GM12878 (cell line): ENCODE measurements around the gene AMBRA1. TPM values are rescaled to one million over a fixed set of nuclear protein-coding genes. Genes with fewer than 3 reads are reported as not detected.

Experiments used
- EP300 ChIP-seq, 2 experiments: fragments of 150-350 bp in 1 of 2; IDR thresholded peaks; 2 replicates each; pipeline ENCODE4 v1.6.1; 2011 to 2012; ENCODE audit warnings: low read depth in 2 of 2, low read length in 2 of 2, borderline replicate concordance in 1 of 2, improper control_type of control experiment in 1 of 2, inconsistent platforms in 1 of 2; ENCODE audit not compliant: control insufficient read depth in 1 of 2
- GABPA ChIP-seq: IDR thresholded peaks from 2 replicates; pipeline ENCODE4 v1.6.1; 2014; ENCODE audit warnings: antibody characterized with exemption, low read depth, mild to moderate bottlenecking, inconsistent platforms
- IKZF2 ChIP-seq, 2 experiments: fragments of 450-650 bp; IDR thresholded peaks; 2 replicates each; pipeline ENCODE4 v1.6.1; 2017; ENCODE audit warnings: mild to moderate bottlenecking in 2 of 2, moderate library complexity in 2 of 2
- LARP7 ChIP-seq: fragments of 450-650 bp; IDR thresholded peaks from 2 replicates; pipeline ENCODE4 v1.6.1; 2017; ENCODE audit warnings: mild to moderate bottlenecking
- MEF2B ChIP-seq: fragments of 450-650 bp; IDR thresholded peaks from 2 replicates; pipeline ENCODE4 v1.6.1; 2018; ENCODE audit warnings: mild to moderate bottlenecking, moderate library complexity; ENCODE audit not compliant: partially characterized antibody, poor library complexity, severe bottlenecking
- NFYB ChIP-seq: IDR thresholded peaks from 2 replicates; pipeline ENCODE4 v1.6.1; 2011; ENCODE audit warnings: low read depth, mild to moderate bottlenecking, low read length, improper control_type of control experiment, moderate library complexity; ENCODE audit not compliant: insufficient read depth
- POLR2AphosphoS5 ChIP-seq: IDR thresholded peaks from 2 replicates; pipeline ENCODE4 v1.6.1; 2011; ENCODE audit warnings: mild to moderate bottlenecking, low read length, inconsistent platforms
- SMAD1 ChIP-seq: fragments of 450-650 bp; IDR thresholded peaks from 2 replicates; pipeline ENCODE4 v1.6.1; 2018; ENCODE audit warnings: mild to moderate bottlenecking, low read depth; ENCODE audit not compliant: partially characterized antibody
- SRF ChIP-seq, 2 experiments: IDR thresholded peaks; 2 replicates each; pipeline ENCODE4 v1.6.1; 2011; ENCODE audit warnings: low read depth in 2 of 2, low read length in 2 of 2, mild to moderate bottlenecking in 1 of 2, moderate library complexity in 1 of 2
- STAT3 ChIP-seq: IDR thresholded peaks from 2 replicates; pipeline ENCODE4 v1.6.1; 2011; ENCODE audit warnings: low read depth, low read length, improper control_type of control experiment
- SUPT20H ChIP-seq: IDR thresholded peaks from 2 replicates; pipeline ENCODE4 v1.6.1; 2011; ENCODE audit warnings: low read depth, mild to moderate bottlenecking, low read length, moderate library complexity, borderline replicate concordance; ENCODE audit not compliant: control insufficient read depth
- TAF1 ChIP-seq: IDR thresholded peaks from 2 replicates; pipeline ENCODE4 v1.6.1; 2011; ENCODE audit warnings: mild to moderate bottlenecking, low read depth, low read length, borderline replicate concordance
- YBX1 ChIP-seq: fragments of 450-650 bp; IDR thresholded peaks from 2 replicates; pipeline ENCODE4 v1.6.1; 2016; ENCODE audit warnings: antibody characterized with exemption
- polyA plus RNA-seq, 11 experiments: library from polyadenylated mRNA; depleted of rRNA in 4 of 11; unstranded in 6 of 11; stranded (reverse) in 5 of 11; fragments of >200 nt; fragmentation: Nextera tagmentation in 4 of 11; fragmentation: Illumina TruSeq in 1 of 11; extraction: Ambion mirVana in 4 of 11; extraction: Trizol in 1 of 11; gene quantifications; 1 replicate in 1 of 11; 2 replicates in 10 of 11; pipeline versions ENCODE4 v1.2.1 to v1.2.3, GENCODE V29; 2011 to 2016; ENCODE audit warnings: inconsistent platforms in 2 of 11, missing spikeins in 2 of 11, low read depth in 1 of 11
- total RNA-seq, 4 experiments: library from RNA; depleted of rRNA in 3 of 4; stranded (reverse); fragments of >200 nt in 3 of 4; fragmentation: Illumina TruSeq in 1 of 4; extraction: Trizol in 1 of 4; gene quantifications; 2 replicates each; pipeline versions ENCODE4 v1.2.1 to v1.2.3, GENCODE V29; 2013 to 2021
- TF ChIP-seq, protein P1 (sequence below): IDR thresholded peaks from 2 replicates; pipeline ENCODE4 v1.6.1; 2011; ENCODE audit warnings: low read depth, low read length, improper control_type of control experiment, borderline replicate concordance
- TF ChIP-seq, protein P2 (sequence below): fragments of 450-650 bp; conservative IDR thresholded peaks from 2 replicates; pipeline ENCODE4 v1.6.1; 2017; ENCODE audit warnings: mild to moderate bottlenecking, moderate library complexity
- TF ChIP-seq, protein P3 (sequence below): IDR thresholded peaks from 2 replicates; pipeline ENCODE4 v1.6.1; 2012; ENCODE audit warnings: low read length, inconsistent platforms
- TF ChIP-seq, protein P4 (sequence below): fragments of 450-650 bp; formaldehyde crosslinking; IDR thresholded peaks from 2 replicates; pipeline ENCODE4 v1.5.0; 2022; ENCODE audit warnings: mild to moderate bottlenecking, missing genetic modification characterization

AMBRA1 gene
- total and polyA plus RNA-seq, 10 of the 15 experiments (the other 5 are each of a cell fraction or from before 2014, with no cell fraction given): 0.57 to 34.3 (median 13.7) TPM

DNA sequence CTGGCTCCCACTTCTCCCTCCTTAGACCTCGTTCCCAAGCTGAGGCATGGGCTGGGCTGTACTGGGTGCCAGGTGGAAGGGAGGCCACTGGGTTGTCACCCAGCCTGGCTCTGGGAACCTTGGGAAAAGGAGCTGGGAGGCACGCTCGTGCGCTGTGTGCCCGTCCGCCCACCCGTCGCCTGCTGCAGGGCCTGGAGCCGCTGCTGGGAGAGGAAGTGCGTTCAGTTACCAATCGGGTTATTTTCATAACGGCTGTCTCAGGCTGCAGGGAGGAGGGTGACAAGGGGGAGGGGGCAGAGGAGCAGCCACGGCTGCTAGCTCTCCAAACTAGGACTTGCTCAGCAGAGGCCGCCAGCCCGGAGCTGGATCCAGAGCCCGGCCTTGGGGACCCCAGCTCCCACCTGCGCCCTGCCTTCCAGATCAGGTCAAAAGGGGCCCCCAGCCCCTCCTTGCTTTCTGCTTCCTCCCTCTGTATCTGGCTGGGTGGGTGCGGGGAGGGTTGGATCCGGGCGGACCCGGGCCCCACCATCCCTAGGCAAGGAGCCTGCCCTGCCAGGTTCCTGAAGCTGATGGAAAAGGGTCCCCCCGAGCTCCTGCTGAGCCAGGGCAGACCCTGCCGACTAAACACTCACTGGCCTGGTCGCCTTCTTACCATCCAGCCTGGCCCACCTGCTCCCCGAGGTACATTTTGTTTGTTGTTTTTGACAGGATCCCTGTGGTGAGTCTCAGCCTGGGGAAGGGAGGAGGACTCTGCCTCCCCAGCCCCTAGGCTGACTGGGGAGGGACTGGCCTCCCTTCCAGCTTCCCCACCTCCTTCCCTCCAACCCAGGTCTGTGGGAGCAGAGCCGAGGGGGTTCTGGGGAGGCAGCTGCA is 232.3 kb downstream of the AMBRA1 start (continued):
- TF ChIP-seq POLR2AphosphoS5 (peak; percentile 83), TAF1 (peak; percentile 59; the same call in 1 of the 2 replicates), MEF2B (peak; percentile 67), GABPA (no peak), YBX1 (no peak), IKZF2 (IDR thresholded peaks at IDR 0.05) (peak; percentile 87), LARP7 (no peak; the same call in 1 of the 2 replicates), SRF (IDR thresholded peaks at IDR 0.05; ENCODE audit: low read depth in 2 of 2, low read length in 2 of 2) (no peak), SMAD1 (no peak), NFYB (no peak), EP300 (IDR thresholded peaks at IDR 0.05; ENCODE audit: borderline replicate concordance in 1 of 2, control insufficient read depth in 1 of 2, low read depth in 2 of 2, low read length in 2 of 2) (peak; percentile 33 to 43; a peak in 2 of 4 replicates), STAT3 (no peak), SUPT20H (no peak)
- TF ChIP-seq, protein P1, sequence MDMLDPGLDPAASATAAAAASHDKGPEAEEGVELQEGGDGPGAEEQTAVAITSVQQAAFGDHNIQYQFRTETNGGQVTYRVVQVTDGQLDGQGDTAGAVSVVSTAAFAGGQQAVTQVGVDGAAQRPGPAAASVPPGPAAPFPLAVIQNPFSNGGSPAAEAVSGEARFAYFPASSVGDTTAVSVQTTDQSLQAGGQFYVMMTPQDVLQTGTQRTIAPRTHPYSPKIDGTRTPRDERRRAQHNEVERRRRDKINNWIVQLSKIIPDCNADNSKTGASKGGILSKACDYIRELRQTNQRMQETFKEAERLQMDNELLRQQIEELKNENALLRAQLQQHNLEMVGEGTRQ: no peak
- TF ChIP-seq, protein P2, sequence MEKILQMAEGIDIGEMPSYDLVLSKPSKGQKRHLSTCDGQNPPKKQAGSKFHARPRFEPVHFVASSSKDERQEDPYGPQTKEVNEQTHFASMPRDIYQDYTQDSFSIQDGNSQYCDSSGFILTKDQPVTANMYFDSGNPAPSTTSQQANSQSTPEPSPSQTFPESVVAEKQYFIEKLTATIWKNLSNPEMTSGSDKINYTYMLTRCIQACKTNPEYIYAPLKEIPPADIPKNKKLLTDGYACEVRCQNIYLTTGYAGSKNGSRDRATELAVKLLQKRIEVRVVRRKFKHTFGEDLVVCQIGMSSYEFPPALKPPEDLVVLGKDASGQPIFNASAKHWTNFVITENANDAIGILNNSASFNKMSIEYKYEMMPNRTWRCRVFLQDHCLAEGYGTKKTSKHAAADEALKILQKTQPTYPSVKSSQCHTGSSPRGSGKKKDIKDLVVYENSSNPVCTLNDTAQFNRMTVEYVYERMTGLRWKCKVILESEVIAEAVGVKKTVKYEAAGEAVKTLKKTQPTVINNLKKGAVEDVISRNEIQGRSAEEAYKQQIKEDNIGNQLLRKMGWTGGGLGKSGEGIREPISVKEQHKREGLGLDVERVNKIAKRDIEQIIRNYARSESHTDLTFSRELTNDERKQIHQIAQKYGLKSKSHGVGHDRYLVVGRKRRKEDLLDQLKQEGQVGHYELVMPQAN: no peak
- TF ChIP-seq, protein P3, sequence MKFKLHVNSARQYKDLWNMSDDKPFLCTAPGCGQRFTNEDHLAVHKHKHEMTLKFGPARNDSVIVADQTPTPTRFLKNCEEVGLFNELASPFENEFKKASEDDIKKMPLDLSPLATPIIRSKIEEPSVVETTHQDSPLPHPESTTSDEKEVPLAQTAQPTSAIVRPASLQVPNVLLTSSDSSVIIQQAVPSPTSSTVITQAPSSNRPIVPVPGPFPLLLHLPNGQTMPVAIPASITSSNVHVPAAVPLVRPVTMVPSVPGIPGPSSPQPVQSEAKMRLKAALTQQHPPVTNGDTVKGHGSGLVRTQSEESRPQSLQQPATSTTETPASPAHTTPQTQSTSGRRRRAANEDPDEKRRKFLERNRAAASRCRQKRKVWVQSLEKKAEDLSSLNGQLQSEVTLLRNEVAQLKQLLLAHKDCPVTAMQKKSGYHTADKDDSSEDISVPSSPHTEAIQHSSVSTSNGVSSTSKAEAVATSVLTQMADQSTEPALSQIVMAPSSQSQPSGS: no peak
- TF ChIP-seq, protein P4, sequence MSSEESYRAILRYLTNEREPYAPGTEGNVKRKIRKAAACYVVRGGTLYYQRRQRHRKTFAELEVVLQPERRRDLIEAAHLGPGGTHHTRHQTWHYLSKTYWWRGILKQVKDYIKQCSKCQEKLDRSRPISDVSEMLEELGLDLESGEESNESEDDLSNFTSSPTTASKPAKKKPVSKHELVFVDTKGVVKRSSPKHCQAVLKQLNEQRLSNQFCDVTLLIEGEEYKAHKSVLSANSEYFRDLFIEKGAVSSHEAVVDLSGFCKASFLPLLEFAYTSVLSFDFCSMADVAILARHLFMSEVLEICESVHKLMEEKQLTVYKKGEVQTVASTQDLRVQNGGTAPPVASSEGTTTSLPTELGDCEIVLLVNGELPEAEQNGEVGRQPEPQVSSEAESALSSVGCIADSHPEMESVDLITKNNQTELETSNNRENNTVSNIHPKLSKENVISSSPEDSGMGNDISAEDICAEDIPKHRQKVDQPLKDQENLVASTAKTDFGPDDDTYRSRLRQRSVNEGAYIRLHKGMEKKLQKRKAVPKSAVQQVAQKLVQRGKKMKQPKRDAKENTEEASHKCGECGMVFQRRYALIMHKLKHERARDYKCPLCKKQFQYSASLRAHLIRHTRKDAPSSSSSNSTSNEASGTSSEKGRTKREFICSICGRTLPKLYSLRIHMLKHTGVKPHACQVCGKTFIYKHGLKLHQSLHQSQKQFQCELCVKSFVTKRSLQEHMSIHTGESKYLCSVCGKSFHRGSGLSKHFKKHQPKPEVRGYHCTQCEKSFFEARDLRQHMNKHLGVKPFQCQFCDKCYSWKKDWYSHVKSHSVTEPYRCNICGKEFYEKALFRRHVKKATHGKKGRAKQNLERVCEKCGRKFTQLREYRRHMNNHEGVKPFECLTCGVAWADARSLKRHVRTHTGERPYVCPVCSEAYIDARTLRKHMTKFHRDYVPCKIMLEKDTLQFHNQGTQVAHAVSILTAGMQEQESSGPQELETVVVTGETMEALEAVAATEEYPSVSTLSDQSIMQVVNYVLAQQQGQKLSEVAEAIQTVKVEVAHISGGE (CRISPR knock-in tag): no peak
